Fibroblast of skin of right biceps (primary cell): ENCODE data around the gene AKAP7.

ENCODE experiments used
- DNase-seq: peaks from one replicate; pipeline ENCODE4 v3.0.0-alpha.2; 2013

Gene AKAP7

DNA sequence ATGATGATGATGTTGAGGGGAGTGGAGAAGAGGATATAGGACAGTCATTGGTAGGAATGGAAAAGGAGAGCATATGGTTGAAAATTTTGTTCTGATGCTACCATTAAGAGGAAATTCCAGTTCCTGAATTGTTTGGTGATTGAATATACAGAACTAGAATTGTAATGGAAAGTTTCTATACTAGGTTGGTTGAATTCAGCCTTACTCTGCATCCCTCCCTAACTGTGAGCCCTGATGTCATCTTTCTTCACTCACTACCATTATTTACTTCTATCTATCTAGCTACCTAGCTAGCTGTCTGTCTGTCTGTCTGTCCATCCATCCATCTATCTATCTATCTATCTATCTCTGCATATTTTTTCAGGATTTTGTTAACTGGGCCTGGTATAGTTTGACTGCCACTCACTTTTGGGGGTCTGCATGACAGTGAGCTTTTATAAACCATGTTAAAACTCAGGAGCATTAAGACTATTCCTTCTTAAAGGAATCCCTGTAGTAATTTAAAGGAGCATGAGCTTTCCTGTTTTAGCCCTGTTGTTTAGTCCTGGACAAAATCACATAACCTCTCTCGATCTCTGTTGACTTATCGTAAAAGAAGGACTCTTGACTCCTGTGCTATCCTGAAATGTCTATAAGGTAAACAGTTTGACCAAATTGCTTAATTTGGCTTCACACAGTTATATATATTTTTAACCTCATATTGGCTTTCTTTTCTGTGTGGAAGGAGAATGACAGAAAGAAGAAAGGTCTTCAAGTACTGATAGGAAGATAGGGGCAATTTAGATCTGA lies 71.4 kb downstream of the AKAP7 start:
- DNase-seq, result no peak

DNA sequence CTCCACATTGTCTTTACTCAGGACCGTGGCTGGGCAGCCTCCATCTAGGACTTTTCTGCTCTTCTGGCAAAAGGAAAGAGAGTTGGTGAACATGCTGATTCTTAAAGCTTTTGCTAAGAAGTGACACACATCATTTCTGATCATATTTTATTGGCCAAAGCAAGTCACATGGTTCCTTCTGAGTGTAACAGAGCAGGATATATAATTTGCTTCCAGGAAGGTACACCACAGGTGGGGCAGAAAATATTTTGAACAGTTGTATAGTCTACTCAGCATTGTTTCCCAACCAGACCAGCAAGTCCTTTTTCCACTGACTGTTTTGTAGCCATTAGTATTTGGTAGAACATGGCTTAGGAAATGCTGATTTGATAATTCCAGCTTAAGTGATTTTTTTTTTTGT lies 73.5 kb downstream of the AKAP7 start:
- DNase-seq, result no peak

DNA sequence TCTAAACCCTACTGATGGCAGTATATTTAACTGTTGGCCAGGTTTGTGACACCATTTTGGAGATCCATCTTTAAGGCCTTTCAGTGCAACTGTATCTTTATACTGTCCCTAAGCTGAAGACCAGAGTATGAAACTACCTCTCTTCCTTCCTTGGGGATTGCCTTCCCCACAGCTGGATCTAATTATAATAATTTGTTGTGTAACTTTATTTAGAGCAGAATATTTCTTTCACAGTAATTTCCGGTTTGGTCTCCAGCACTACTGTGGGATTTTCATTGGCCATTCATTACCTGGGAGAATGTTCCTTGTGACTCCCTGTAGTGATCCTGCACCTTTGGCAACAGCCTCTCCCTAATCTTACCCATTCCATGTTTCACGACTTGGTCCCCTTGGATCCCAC lies 75.2 kb downstream of the AKAP7 start:
- DNase-seq, result peak; percentile 34

DNA sequence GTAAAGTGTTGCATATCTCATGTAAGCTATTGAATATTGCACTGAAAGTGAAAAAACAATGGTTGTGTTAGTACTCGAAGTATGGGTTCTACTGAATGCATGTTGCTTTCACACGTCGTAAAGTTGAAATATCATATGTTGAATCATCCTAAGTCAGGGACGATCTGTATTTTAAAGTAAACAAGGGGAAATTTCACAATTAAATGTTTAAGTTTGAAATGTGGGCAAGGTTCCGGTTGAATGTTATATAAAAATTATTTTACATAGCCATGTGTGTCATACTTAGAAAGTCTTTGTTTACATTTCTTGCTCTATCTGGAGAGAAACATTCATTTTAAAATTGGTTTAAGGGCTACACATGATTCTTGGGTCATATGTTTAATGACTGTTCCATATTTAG lies 76.8 kb downstream of the AKAP7 start:
- DNase-seq, result peak; percentile 12

DNA sequence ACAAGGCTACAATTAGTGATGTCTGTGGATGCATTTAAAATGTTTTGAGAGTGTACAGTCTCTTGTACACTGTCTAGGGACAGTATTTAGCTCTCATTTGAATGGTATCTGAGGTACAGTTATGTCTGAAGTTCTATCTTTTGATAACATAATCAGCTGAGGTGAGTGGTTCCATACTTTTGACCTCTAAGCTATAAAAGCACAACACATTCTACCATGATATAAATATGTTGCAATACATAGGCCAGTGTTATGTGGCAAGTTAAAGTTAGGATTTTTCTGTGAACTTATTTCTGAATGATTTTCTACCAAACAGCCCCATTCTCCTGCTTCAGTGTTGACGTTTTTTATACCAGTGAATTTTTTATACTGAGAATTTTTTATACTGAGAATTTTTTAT lies 77.6 kb downstream of the AKAP7 start:
- DNase-seq, result no peak

DNA sequence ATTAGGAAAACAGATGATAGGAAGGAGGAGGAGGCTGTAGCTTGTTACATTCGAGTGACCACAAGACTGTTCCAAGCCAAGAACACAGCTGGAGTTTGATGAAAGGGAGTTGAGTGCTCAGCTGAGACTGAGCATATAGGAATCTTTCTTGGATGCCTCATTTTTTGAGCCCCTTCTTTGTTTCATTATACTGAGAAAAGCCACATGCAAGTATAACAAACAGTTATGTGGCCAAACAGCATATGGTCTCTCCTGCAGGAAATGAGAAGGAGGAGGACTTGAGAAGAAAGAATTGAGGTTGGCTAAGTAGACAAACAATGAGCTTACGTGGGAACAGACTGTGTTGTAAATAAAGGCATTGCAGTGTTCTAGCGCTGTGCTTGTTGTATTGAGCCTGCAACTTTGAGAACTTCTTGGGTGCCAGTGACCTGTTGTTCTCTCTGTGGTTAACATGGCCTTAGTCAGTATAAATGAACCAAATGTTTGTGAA lies 78.3 kb downstream of the AKAP7 start:
- no peak for DNase-seq

DNA sequence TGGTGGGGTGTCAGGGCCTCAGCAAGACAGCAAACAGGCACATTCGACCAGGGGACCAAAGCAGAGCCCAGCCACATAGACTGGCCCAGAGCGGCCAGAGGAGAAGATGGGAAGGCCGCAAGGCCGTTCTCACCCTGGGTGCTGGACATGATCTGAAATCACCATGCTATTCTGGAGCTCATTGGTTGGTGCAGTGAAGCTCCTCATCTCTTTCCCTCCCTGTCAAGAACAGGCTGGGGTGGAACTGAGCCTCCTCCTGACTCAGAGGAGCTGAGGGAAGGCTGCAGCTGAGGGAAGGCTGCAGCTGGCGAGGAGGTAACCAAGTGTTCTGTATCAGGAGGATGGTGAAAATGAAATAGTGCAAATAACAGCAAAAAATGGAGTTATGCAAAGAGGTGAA lies 80.0 kb downstream of the AKAP7 start:
- DNase-seq, result no peak

DNA sequence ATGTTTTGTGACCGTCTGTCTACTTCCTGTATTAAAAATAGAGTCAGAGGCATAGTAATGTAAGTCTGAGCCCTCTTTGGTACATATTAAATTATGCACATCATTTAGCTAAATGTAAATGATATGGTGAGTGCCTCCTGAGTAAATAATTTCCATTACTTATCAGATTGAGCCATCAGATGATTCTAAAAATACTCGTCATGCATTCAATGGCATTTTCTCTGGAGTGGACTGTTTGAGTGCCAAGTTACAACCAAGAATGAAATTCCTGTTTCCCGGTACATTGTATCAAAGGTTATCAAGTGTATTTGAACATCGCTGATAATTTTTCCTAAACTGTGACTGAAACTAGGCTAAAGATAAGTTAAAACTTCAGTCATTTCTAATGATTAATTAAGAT lies 81.0 kb downstream of the AKAP7 start:
- DNase-seq, result no peak

DNA sequence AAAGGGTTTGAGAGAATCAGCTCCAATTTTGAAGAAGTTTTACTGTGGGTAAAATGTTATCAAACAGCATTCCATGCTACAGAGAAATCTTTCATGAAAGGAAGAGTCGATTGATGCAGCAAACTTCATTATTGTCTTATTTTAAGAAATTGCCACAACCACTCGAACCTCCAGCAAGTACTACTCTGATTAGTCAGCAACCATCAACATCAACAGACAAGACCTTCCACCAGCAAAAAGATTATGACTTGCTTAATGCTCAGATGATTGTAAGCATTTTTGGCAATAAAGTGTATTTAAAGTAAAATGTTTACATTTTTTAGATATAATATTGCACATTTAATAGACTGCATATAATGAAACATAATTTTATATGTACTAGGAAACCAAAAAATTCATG lies 87.5 kb downstream of the AKAP7 start:
- no peak for DNase-seq

DNA sequence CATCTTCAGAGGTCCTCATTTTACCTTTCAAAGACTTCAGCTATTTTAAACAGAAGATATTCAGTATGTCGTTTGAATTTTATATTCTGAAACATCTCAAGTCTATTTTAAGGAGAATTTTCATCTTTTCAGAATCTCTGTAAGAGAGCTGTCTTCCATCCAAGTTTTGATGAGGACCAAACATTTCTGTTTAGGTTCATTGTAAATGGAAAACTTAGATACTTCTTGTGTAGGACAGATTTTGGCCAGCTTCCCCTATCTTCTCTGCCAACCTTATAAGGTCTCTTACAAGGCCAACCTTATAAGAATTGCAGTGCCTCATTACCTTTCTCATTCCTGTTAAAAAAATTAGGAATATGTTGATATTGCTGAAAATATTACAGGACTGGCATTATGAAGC lies 88.1 kb downstream of the AKAP7 start:
- DNase-seq, result no peak

DNA sequence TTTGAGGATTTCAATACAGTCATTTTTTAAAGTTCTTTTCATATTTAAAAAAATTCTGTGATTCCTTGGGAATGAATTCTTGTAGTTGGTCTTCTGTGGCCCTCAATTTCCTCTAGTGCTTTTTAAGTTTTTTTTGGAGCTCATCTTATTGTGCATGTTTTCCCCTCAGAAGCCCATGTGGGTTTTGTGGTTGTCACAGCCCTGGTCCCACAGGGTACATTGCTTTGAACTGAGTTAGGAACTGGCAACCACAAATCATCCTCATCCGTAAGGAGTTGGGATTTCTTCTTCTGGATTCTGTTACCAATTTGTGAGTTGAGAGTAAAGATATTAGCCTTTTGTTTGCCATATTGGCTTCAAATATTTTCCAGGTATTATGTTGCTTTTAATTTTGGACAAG lies 89.9 kb downstream of the AKAP7 start:
- peak; percentile 7 for DNase-seq

DNA sequence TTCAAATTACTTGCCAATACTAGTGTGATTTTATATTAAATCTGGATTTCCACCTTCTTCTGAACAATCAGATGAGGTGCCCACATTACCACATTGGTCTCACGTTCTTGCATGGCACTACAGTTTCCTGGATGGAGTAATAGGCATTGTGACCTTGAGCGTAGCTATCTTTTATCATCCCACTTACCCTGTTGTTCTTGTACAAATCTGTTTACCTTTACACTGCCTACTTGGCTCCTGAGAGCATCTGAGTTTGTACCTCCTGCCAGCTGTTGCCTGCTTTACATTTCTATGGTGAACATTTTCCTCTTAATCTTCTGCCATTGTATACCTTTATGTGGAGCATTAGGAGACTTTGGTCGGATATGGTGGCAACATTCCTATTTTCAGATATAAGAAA lies 90.7 kb downstream of the AKAP7 start:
- DNase-seq, result no peak

DNA sequence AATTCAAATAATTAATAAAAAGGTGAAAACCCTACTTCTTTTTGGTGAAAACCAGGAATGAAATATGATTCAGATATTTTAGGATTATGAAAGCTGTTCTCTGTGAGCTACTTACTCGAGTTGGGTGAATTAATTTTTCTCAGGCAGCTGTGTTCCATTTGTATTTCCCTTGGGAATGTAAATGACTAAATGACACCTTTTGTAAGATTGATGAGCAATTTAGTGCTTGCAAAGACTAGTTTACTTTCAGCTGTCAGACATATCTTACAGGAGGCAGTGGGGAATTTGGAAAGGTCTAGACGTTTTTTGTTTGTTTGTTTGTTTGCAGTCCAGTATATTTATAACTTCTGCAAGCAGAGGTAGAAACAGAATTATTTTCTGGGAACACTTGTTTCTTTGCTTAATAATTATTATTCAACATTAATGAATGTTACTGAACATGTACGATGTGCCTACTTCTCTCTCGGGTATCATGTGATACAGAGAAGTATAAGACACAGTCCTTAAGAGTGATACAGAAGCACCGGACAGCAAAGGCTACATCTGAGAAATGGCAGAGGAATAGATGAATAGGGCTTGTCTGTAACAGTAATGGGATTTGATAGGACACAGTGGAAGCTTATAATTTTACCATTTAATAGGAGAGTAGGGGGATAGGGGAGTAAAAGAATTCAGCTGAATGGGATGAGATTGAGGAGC lies 91.3 kb downstream of the AKAP7 start:
- no peak for DNase-seq

DNA sequence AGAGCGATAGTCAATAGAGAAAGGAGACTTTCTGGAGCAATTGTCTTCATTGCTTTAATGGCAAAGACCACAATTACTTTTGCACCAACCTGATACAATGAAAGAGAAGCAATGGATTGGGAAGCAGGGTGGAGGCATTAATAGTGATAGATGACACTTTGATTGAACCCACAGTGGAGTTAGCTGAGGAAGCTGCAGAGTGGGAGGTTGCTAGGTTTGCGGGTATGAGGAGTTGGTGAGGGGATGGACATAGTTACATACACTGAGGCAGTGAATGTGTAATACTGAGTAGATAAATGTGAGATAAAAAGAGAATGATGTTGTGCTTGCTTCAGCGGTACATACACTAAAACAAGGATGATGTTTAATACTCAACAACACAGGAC lies 91.9 kb downstream of the AKAP7 start:
- DNase-seq, result no peak

DNA sequence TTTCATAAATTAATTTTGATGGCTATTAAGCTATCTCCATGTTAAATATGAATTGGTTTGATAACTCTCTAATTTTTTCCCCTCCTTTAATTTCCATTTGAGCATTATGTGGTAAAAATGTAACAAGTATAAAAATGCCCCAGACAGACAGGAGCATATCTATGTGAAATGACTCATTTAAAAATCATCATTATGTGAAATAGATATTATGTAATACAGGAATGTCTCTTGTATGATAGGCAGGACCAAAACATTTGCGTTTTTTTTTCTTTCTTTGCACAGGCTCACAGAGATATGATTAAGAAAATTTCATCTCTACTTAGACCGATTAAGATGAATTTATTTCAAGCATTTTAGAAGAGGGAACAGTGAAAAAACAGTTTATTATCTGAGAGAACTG lies 95.8 kb downstream of the AKAP7 start:
- no peak for DNase-seq

DNA sequence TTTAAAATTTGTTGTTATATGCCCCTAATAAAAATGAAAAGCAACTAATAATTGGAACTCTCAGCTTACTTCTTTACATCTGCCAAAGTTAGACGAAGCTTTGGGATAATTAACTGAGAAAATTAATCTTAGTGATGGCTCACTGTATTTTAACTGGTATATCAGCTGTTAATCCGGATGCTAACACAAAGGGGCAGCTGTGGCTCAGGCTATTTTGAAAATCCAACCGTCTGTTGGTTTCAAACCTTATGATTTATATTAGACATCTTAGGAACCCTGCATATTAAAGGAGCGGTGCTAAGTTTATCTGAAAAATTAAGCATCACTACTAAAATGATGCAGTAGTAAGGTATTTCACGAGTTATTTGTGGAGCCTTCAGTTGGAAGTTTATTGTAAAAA lies 96.6 kb downstream of the AKAP7 start:
- DNase-seq, result no peak

DNA sequence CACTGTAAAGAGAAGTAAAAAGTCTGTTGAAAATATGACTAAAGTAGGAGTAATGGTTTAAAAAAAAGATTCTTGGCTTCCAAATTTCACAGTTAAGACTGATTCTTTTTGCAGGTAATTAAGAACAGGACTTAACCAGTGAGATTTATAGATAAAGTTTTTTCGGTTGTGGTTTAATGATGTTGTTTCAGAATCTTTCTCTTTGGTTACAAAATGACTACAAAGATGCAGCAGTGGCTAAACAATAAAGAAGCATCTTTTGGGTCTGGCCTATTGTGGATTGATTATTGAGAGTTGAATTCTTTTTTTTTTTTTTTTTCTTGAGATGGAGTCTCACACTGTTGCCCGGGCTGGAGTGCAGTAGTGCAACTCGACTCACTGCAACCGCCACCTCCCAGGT lies 109.7 kb downstream of the AKAP7 start:
- no peak for DNase-seq

DNA sequence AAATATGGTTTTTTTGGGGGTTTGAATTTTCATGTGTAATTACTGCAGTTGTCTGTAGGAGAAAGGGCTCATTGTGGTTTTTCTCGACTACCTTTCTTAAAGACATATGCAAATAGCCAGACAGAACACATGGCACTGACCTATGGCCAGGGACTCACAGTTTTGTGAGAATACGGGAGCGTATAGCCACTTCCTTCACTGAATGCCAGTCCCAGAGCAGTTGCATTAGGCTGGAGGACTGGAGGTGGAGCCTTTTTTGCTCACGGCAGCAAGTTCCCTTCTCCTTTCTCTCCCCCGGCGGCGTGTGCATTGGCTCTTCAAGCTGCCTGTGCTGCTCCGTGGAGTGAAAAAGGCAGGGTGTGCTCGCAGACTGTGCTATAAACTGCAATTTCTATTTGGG lies 114.9 kb downstream of the AKAP7 start:
- peak; percentile 55 for DNase-seq

DNA sequence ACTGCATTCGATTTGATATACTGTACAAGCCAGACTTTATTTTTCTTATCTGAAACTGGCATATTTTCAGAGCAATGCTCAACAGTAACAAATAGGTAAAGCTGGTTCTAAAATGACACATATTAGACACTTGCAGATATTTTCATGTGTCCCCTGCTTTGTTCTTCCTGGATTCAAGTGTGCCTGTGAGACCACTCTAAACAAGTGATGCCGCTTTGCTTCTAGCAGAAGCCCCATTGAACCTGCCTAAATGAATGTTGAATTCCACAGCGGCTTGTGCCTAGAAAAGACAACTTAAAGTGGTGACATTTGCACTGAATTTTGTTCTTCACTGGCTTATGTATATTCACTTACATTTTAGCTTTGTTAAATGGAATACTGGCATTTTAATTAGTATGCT lies 115.7 kb downstream of the AKAP7 start:
- DNase-seq, result no peak

DNA sequence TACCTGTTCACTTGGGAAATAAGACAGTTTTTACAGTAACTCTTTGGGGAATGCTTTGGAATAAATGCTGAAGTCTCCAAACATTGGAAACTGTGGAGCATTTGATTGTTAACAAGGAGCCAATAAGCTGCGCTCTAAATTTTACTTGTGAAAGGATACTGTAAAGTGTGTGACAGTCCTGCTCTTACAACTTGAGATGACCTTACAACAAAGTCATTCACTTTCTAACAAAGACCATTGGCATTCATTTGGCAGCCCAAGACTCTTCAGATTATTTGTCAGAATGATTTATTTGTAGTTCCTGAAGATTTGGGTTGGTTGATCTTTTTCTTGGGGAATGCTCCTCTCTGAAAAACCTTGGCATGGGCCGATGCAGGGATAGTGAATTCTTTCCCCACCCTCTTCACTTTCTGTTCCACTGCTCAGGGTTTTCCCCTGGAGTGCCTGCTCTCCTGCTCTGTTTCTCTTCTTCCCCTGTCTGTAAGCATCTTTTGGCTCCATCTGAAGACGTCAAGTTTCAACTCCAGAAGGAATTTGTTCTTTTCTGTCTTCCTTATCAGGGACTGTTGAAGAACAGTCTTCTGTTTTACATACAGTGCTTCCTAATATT lies 116.4 kb downstream of the AKAP7 start:
- no peak for DNase-seq

DNA sequence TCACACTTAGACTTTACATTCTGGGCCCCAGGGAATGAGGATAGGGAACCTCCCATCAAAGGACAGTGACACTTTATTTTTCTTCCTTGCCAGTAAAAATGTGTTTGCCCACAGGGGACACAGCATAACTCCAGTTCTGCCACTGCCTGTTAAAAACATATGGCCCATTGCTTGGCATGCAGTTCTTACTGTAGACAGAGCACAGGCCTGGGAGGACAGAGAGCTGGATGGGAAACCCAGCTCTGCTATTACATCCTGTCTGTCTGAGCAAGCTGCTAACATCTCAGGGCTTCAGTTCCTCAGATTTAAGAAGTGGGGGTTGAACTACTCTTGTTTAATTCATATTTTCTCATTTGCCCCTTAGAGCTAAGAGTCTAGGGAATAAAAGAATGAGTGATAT lies 120.2 kb downstream of the AKAP7 start:
- DNase-seq, result no peak

DNA sequence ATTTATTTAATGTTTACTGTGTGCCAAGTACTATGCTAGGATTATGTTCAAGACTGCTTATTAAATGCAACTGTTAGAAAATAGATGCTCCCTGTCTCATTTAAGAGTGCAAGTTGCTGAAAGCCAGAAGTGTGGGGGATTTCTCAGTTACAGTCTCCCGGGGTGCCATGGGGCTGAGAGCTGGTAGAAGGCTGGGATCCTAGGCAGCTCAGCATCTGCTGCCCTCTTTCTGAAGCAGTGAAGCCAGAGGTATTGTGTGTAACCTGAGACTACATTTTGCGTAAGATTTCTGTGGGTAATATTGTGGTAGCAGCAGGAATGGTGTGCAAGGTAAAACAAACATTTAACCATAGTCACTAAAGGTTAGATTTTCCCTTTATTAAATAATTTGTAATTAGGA lies 120.6 kb downstream of the AKAP7 start:
- DNase-seq, result no peak

DNA sequence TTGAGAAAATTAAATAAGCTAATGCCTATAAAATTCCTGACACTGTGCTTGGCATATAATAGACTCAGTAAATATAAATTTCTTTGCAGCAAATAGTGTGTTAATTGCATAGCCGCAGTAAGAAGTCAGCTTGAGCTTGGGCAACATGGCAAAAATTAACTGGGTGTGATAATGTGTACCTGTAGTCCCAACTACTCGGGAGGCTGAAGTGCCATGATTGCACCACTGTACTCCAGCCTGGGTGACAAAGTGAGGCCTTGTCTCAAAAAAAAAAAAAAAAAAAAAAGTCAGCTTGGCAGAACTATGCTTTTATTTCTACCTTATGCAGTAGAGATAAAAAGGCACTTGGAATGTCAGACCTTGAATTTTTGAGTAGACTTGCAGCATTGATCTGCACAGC lies 121.8 kb downstream of the AKAP7 start:
- no peak for DNase-seq

DNA sequence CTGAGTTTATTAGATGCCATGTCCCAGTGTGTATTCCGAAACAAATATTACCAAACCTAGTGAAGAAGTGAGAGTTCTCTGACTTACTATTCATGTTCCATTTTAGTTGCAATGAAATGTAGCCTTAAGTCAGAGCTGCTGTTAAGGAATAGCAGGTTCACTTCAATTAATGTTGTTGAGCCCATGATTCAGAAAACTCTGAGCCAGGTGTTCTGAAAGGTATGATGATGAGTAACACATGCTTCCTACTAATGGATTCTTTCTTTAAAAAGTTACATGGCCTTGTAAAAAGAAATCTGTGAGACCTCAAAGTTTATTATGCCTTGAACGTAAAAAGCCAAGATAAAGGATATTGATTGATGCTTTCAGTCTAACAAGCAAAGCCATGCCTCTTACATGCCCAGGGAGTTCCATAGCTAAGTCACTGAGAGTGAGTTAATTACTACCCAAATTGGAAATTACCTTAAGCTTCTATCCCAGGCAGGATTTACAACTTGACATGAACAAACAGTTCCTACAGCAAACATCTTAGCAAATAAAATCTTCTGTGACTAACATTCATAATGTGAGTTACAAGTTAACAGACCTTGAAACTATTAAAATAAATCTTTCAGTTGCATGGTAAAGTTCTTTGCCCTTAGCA lies 122.9 kb downstream of the AKAP7 start:
- no peak for DNase-seq
